ENCODE measurements around the gene SPX. TPM values are rescaled to one million over a fixed set of nuclear protein-coding genes. Genes with fewer than 3 reads are reported as not detected.

Gene SPX
- total and polyA plus RNA-seq, 2 of the 8 experiments (the other 6 are each of a cell fraction or from before 2014, with no cell fraction given), result 1.2 to 1.3 TPM

DNA sequence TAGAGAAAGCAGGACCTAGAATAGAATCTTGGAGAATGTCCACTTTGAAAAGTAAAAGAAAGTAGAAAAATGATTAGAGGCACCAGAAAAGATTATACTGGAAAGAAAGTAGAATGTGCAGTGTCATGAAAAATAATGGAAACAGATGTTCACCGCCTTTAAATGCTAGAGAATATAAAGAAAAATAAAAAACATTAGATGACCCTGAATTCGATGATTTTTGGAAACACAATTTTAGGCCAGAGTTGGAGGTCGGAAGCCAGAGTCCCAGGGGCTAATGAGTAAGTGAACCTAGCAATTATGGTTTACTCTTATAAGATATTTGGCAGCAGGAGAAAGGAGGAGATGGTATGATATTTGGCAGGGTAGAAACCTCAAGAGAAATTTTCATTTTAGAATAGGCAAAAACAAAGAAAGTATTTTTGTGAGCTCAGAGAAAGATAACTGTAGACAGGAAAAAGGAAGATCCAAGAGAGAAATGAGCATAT, 40.9 kb downstream of the SPX start:
- no peak overlapping the region for H4K8ac ChIP-seq (ENCODE audit: extremely low read depth, insufficient read depth, low read length)
- no peak overlapping the region for H2BK120ac ChIP-seq (replicated peaks; ENCODE audit: low read depth, low read length)
- no peak overlapping the region for H2BK15ac ChIP-seq (ENCODE audit: low read length)
- no peak overlapping the region for H4K5ac ChIP-seq (ENCODE audit: insufficient read length, low read depth, low read length)
- H3K79me2 ChIP-seq (ENCODE audit: control insufficient read depth in 1 of 2, insufficient read depth in 2 of 2, low read length in 2 of 2), result no peaks in the 10 kb centered on the region
- no peak overlapping the region for H3K14ac ChIP-seq (ENCODE audit: insufficient read length)
- H4K20me1 ChIP-seq (replicated peaks in 1 of 2; ENCODE audit: control insufficient read depth in 1 of 2, insufficient read depth in 2 of 2, low read length in 2 of 2), result no peaks in the 10 kb centered on the region
- H3K79me1 ChIP-seq (ENCODE audit: low read depth, low read length), result no peaks in the 10 kb centered on the region
- DNase-seq (ENCODE audit: low read depth in 1 of 2, low spot score in 2 of 2) (no peak), FAIRE-seq (no peak)
- no peaks in the 10 kb centered on the region for H3K9me3 ChIP-seq (ENCODE audit: insufficient read depth in 2 of 2, low read depth in 1 of 2, low read length in 1 of 2)
- no peak overlapping the region for H3K4me2 ChIP-seq (ENCODE audit: insufficient read depth in 1 of 2, low read depth in 2 of 2, low read length in 2 of 2)
- no peak overlapping the region for H3K4me3 ChIP-seq (ENCODE audit: extremely low read depth in 1 of 4, insufficient read depth in 2 of 4, low read depth in 3 of 4, low read length in 4 of 4)
- no peak overlapping the region for H3K18ac ChIP-seq (ENCODE audit: extremely low read depth, low read length)
- H3K27ac ChIP-seq (ENCODE audit: low read depth, low read length), result no peak overlapping the region
- H2BK5ac ChIP-seq (ENCODE audit: low read depth, low read length), result no peak overlapping the region
- CTCF ChIA-PET (ENCODE audit: partially characterized antibody), result interaction anchor here (1.0 to 1.4 kb wide), 2 partner anchors 10 to 14 kb away, joined by 3 read pairs; no protein-coding TSS in a partner anchor
- H2BK20ac ChIP-seq (ENCODE audit: low read length), result no peak overlapping the region
- no peak overlapping the region for H2AK5ac ChIP-seq (ENCODE audit: low read depth, low read length)
- no peak overlapping the region for H3K56ac ChIP-seq (replicated peaks; ENCODE audit: insufficient read length, low read depth, low read length)
- 94% methylated on average over 3 of the region's 3 CpGs; no CpG with 5 or more reads in 1 of the 2 experiments for WGBS, 2 experiments (ENCODE audit: extremely low coverage in 1 of 2, insufficient coverage in 1 of 2, insufficient read length in 1 of 2, insufficient replicate concordance in 2 of 2, low coverage in 1 of 2, low lambda C conversion rate in 2 of 2, missing lambda C conversion rate in 1 of 2)
- H4K91ac ChIP-seq (replicated peaks; ENCODE audit: insufficient read length, low read length), result no peak overlapping the region
- H2AFZ ChIP-seq (ENCODE audit: low read length), result no peak overlapping the region
- H3K27me3 ChIP-seq (replicated peaks in 1 of 4; ENCODE audit: control insufficient read depth in 3 of 4, extremely low read depth in 1 of 4, insufficient read depth in 3 of 4, low read length in 3 of 4), result no peaks in the 10 kb centered on the region
- H2BK12ac ChIP-seq (ENCODE audit: low read depth, low read length), result no peak overlapping the region
- H3K23me2 ChIP-seq (ENCODE audit: low read depth, low read length), result no peaks in the 10 kb centered on the region
- POLR2A ChIA-PET (ENCODE audit: partially characterized antibody), result no interaction called here
- H3K4me1 ChIP-seq (replicated peaks in 1 of 4; ENCODE audit: control insufficient read depth in 3 of 4, insufficient read depth in 4 of 4, low read length in 3 of 4), result no peaks in the 10 kb centered on the region
- H3K36me3 ChIP-seq (ENCODE audit: control insufficient read depth in 2 of 4, insufficient read depth in 4 of 4, low read length in 3 of 4), result no peaks in the 10 kb centered on the region
- no peak overlapping the region for H3K9ac ChIP-seq (replicated peaks in 1 of 4; ENCODE audit: extremely low read depth in 1 of 4, low read depth in 3 of 4, low read length in 3 of 4)
- H3K4ac ChIP-seq (replicated peaks; ENCODE audit: insufficient read length, low read depth, low read length), result no peak overlapping the region
- TF ChIP-seq POU5F1 (IDR thresholded peaks at IDR 0.05; ENCODE audit: low read depth, low read length) (no peak), KDM1A (IDR thresholded peaks at IDR 0.05; ENCODE audit: borderline replicate concordance, low read length) (no peak), GABPA (IDR thresholded peaks at IDR 0.05; ENCODE audit: borderline replicate concordance, insufficient read depth, low read length) (no peak), BCL11A (IDR thresholded peaks at IDR 0.05; ENCODE audit: low read depth in 2 of 2, low read length in 2 of 2) (no peak), GTF2F1 (IDR thresholded peaks at IDR 0.05; ENCODE audit: borderline replicate concordance, low read depth, low read length) (no peak), TBP (IDR thresholded peaks at IDR 0.05; ENCODE audit: low read depth, low read length) (no peak), TCF12 (IDR thresholded peaks at IDR 0.05; ENCODE audit: low read depth, low read length) (no peak), CREB1 (IDR thresholded peaks at IDR 0.05) (no peak), FOSL1 (IDR thresholded peaks at IDR 0.05; ENCODE audit: insufficient read depth, low read depth, low read length) (no peak)
- no peak overlapping the region for H3K23ac ChIP-seq (ENCODE audit: insufficient read length)

Measured in H1 (cell line).